Measurements from ENCODE around the gene RELL1. TPM values are rescaled to one million over a fixed set of nuclear protein-coding genes. Genes with fewer than 3 reads are reported as not detected.

Gene RELL1
- total RNA-seq, 1 donor from 2014 or later: 97.1 TPM

- DNase-seq (ENCODE audit: low read depth): no peak
These were observed 44.0 kb downstream of the RELL1 start for GRCh38 chr4:37641886-37642849.

- DNase-seq (ENCODE audit: low read depth): no peak
These were observed 44.8 kb downstream of the RELL1 start for GRCh38 chr4:37641352-37641751.

- DNase-seq (ENCODE audit: low read depth): no peak
These were observed 46.5 kb downstream of the RELL1 start for GRCh38 chr4:37639551-37640285.

- no peak for DNase-seq (ENCODE audit: low read depth)
These were observed 51.0 kb downstream of the RELL1 start for GRCh38 chr4:37635155-37635554.

DNA sequence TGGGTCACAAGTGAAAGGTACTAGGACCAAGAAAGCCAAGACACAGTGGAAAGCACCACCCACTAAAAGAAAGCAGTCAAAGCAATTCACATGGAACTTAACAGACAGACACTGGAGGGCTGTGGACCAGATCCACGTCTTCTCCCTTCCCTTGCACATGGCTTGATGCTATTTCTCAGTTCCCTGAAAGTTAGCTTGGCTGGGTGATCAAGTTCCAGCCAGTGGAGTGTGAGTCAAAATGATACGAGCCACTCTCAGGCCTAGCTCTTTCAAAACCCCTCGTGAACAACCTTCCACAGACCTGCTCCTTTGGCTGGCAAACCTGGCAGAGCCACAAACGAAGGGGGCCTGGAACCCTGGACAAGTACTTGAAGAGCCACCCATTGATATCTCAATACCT, 52.0 kb downstream of the RELL1 start:
- no peak for DNase-seq (ENCODE audit: low read depth)

GRCh38 chr4:37632836-37633235, 53.3 kb downstream of the RELL1 start:
- no peak for DNase-seq (ENCODE audit: low read depth)

- no peak for DNase-seq (ENCODE audit: low read depth)
These were observed 54.6 kb downstream of the RELL1 start for GRCh38 chr4:37631551-37631950.

DNA sequence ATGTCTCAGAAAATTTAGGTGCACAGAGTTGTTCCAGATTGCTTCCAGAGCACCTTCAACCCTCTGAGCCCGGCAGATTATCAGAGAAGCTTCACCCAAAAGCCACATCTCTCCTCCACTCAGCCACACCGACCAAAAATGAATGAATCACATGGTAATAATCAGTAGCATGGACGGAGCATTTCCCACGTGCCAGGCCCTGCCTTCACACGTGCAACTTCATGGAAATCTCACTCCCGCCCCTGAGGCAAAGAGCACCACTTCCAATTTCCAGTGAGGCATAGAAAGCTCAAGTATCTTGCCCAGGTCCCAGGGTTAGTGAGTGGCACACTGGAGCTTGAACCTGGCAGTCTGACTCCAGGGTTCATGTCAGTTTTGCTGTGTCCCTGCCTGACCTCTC, 56.5 kb downstream of the RELL1 start:
- DNase-seq (ENCODE audit: low read depth): no peak

DNA sequence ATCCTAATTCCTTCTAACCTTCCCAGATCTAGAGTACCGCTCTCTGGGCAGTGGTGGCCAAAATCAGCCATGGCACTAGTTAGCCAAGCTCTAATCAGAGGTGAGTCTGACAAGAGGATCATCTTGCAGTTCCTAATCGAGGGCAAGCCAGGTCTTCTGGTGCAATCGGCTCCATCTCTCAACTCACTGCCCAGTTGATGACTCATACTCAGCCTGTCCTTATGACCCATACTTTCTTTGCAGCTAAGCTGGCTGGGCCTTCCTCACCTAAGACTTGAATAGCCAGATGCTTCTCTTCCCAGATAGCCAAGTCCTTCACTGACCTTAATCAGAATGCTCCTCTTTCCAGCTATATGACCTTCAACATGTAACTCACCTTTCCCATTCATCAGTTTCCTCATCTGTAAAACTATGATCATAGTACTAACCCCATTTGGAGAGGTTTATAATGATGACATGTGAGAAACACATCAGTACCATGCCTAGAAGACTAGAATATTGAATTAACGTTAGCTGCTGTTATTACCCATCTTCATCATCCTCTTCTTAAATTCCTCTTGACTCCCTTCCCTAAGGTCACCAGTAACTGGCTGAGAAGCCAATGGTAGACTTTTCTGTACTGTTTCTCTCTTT, 57.1 kb downstream of the RELL1 start:
- DNase-seq (ENCODE audit: low read depth): peak; percentile 53

GRCh38 chr4:37627263-37627662, 58.9 kb downstream of the RELL1 start:
- no peak for DNase-seq (ENCODE audit: low read depth)

DNA sequence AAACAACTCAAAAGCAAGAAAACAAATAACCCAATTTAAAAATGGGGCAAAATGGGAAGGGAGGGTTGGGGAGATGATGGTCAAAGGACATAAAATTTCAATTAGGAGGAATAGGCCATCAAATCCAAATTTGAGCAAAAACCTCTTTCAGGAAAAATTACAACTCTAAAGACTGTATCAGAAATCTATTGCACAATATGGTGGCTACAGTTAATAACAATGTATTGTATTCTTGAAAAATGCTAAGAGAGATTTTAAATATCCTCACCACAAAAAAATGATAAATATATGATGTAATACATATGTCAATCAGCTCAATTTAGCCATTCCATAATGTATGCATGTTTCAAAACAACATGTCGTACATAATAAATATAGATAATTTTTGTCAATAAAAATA, 60.7 kb downstream of the RELL1 start:
- no peak for DNase-seq (ENCODE audit: low read depth)

DNA sequence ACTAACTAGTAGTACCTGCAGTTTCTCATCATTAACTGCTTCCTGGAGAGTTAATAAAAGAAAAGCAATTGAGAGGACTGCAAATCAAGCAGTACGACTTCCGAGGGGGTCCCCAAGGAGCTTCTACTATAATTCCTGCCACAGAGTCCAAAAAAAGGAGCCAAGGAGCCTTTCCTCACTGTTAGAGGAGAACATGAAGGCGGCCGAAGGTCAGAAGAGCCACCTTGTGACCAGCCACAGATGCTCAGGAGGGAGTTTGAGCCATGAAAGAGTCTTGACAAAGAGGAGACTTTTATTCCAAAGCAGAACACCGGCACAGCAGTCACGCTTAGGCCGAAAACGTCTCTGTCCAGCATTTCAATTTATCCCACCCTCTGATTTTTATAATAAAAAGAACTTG, 62.2 kb downstream of the RELL1 start:
- DNase-seq (ENCODE audit: low read depth): no peak

- DNase-seq (ENCODE audit: low read depth): no peak
These were observed 63.1 kb downstream of the RELL1 start for GRCh38 chr4:37623125-37623524.

- no peak for DNase-seq (ENCODE audit: low read depth)
These were observed 66.0 kb downstream of the RELL1 start for GRCh38 chr4:37620176-37620575.

GRCh38 chr4:37615720-37616063, 70.5 kb downstream of the RELL1 start:
- DNase-seq (ENCODE audit: low read depth): no peak

GRCh38 chr4:37615059-37615719, 71.0 kb downstream of the RELL1 start:
- no peak for DNase-seq (ENCODE audit: low read depth)

DNA sequence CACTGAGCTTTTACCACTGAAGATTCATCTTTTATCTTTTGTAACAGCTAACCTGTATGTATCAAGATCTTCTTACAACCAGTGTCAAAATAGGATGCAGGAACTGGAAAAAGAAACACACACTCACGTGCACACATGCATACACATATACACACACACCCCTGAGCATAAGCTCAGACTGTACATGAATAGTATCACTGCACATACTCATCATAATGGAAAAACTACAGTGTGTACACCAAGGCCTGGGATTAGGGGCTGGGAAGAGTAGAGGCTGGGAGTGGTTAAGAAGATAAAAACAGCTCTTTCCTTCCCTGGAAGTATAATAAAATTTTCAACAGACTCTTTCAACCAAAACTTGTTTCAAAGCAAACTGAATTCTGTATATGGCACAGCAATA, 73.4 kb downstream of the RELL1 start:
- no peak for DNase-seq (ENCODE audit: low read depth)

- no peak for DNase-seq (ENCODE audit: low read depth)
These were observed 76.5 kb downstream of the RELL1 start for GRCh38 chr4:37609626-37610025.

GRCh38 chr4:37607018-37607417, 79.2 kb downstream of the RELL1 start:
- no peak for DNase-seq (ENCODE audit: low read depth)

GRCh38 chr4:37605843-37606565, 80.2 kb downstream of the RELL1 start:
- DNase-seq (ENCODE audit: low read depth): no peak

DNA sequence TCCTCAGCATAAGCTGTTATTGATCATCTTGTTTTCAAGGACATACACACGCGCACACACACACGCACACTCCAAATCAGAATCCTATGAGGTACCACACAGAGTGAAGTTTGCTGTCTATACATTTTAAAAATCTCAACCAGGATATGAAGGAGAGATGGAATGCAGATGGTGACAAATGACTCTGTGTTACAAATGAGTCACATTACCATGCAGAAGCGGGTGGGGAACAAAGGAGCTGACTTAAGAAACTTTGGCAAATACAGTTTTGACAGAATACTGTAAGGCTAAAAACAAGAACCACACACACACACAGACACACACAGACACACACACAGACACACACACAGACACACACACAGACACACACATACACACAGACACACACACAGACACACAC, 81.7 kb downstream of the RELL1 start:
- peak; percentile 26 for DNase-seq (ENCODE audit: low read depth)

Measured in myocyte (in vitro differentiated cells).